PC-3 (cell line): Measurements from ENCODE around the gene GRPR. TPM values are rescaled to one million over a fixed set of nuclear protein-coding genes. Genes with fewer than 3 reads are reported as not detected.

ENCODE experiments used
- ATAC-seq: fragments of 200-7000 bp; cut with Tn5 transposase; 2 replicates; pipeline ENCODE4 v1.9.1; 2020; ENCODE audit warnings: mild to moderate bottlenecking, moderate library complexity
- BruUV-seq: library from RNA; stranded (reverse); fragments of 400-500 nt; replicated peaks from 2 replicates; lab custom pipeline; 2021; lab: Mats Ljungman, UMichigan
- CTCF ChIA-PET: fragments of 300-600 bp; sonication (Branson Sonifier 250); formaldehyde crosslinking; loops from one replicate; lab custom pipeline; 2022; ENCODE audit warnings: antibody characterized with exemption; lab: Charles Lee
- POLR2A ChIA-PET: fragments of 300-600 bp; sonication (Branson Sonifier 250); formaldehyde crosslinking; loops from one replicate; lab custom pipeline; 2022; ENCODE audit warnings: antibody characterized with exemption; ENCODE audit not compliant: unreplicated experiment; lab: Charles Lee
- DNase-seq: peaks from one replicate; pipeline ENCODE4 v3.0.0-alpha.2; 2015
- H2AFZ ChIP-seq: fragments of 300-600 bp; sonication (generic); 2 replicates; pipeline ENCODE4 v1.6.0; 2016; ENCODE audit warnings: antibody characterized with exemption, low read length
- H3F3A ChIP-seq: fragments of 300-600 bp; sonication (generic); one replicate; pipeline ENCODE4 v1.6.0; 2017; ENCODE audit warnings: antibody characterized with exemption, low read length, control low read depth, mild to moderate bottlenecking; ENCODE audit not compliant: unreplicated experiment
- H3K27ac ChIP-seq: fragments of 300-600 bp; sonication (generic); 2 replicates; pipeline ENCODE4 v1.5.1; 2016; ENCODE audit warnings: mild to moderate bottlenecking, low read length
- H3K27me3 ChIP-seq: fragments of 300-600 bp; sonication (generic); 2 replicates; pipeline ENCODE4 v1.6.1; 2016; ENCODE audit warnings: low read length, mixed read lengths
- H3K36me3 ChIP-seq: fragments of 300-600 bp; sonication (generic); 2 replicates; pipeline ENCODE4 v1.6.1; 2016; ENCODE audit warnings: low read depth, mixed run types, low read length, mixed read lengths
- H3K4me1 ChIP-seq: fragments of 300-600 bp; sonication (generic); 2 replicates; pipeline ENCODE4 v1.5.1; 2016; ENCODE audit warnings: low read length; ENCODE audit not compliant: insufficient read depth
- H3K4me2 ChIP-seq: fragments of 300-600 bp; sonication (generic); 2 replicates; pipeline ENCODE4 v1.6.0; 2016; ENCODE audit warnings: low read length
- H3K4me3 ChIP-seq: fragments of 300-600 bp; sonication (generic); 2 replicates; pipeline ENCODE4 v1.5.1; 2016; ENCODE audit warnings: mild to moderate bottlenecking, low read length, mixed read lengths
- H3K79me2 ChIP-seq: fragments of 300-600 bp; sonication (generic); 2 replicates; pipeline ENCODE4 v1.6.1; 2017; ENCODE audit warnings: low read length, mixed read lengths
- H3K9ac ChIP-seq: fragments of 300-600 bp; sonication (generic); 2 replicates; pipeline ENCODE4 v1.6.0; 2016; ENCODE audit warnings: mild to moderate bottlenecking, low read length
- H3K9me2 ChIP-seq: fragments of 300-600 bp; sonication (generic); replicated peaks from 2 replicates; pipeline ENCODE4 v1.6.1; 2016; ENCODE audit warnings: mixed run types, low read length, mixed read lengths
- H3K9me3 ChIP-seq: fragments of 300-600 bp; sonication (generic); 2 replicates; pipeline ENCODE4 v1.6.1; 2016; ENCODE audit warnings: low read length, mixed read lengths
- H4K20me1 ChIP-seq: fragments of 300-600 bp; sonication (generic); 2 replicates; pipeline ENCODE4 v1.6.1; 2016; ENCODE audit warnings: low read length, mixed read lengths
- EZH2 ChIP-seq: fragments of 300-600 bp; sonication (generic); IDR thresholded peaks from one replicate; pipeline ENCODE4 v1.6.1; 2017; ENCODE audit warnings: antibody characterized with exemption, mild to moderate bottlenecking, low read length; ENCODE audit not compliant: unreplicated experiment
- EZH2phosphoT487 ChIP-seq: fragments of 300-600 bp; sonication (generic); IDR thresholded peaks from 2 replicates; pipeline ENCODE4 v1.6.1; 2018; ENCODE audit warnings: mild to moderate bottlenecking, antibody characterized with exemption, low read length, borderline replicate concordance
- intact Hi-C: fragments of 100-400 bp; cut with micrococcal nuclease; formaldehyde crosslinking; loops from 2 replicates; pipeline ENCODE4 v1.9.0; 2023
- total RNA-seq: library from RNA; depleted of rRNA; stranded (reverse); fragments of >200 nt; gene quantifications from 2 replicates; pipeline ENCODE4 v1.2.3, GENCODE V29; 2014
- TF ChIP-seq, protein P1 (sequence below): fragments of 300-600 bp; sonication (generic); conservative IDR thresholded peaks from 2 replicates; pipeline ENCODE4 v1.5.1; 2017; ENCODE audit warnings: antibody characterized with exemption, low read depth, mild to moderate bottlenecking, low read length

GRPR gene
- total RNA-seq, 1 experiment from 2014 or later, result 26.5 TPM

DNA sequence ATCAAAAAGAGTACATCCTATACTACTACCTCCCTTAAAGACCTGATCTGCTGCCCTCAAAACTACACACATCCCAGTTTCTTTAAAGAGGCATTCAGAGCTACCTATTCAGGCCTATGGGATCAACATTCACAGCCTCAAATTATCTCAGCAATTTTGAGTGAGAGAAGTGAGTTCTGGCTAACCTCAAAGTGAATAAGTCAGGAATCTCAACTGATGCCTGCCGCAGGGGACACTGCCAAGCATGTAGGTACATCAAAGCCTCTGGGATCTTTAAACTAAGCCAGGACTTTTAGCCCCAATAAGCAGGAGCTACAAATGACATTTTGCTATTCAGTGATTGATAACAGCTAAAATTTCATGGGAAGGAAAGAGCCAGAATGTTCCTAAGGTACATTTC, 11.6 kb downstream of the GRPR start:
- Histone ChIP-seq H3K4me2 (no peak overlapping the region), H3K79me2 (peaks cover 100% of the 10 kb centered on the region), H3K9ac (no peak overlapping the region), H3K4me3 (no peak overlapping the region), H3F3A (no peaks in the 10 kb centered on the region), H3K27me3 (no peaks in the 10 kb centered on the region), H4K20me1 (no peaks in the 10 kb centered on the region), H3K27ac (no peak overlapping the region), H3K36me3 (peaks cover 8% of the 10 kb centered on the region; the same call in 1 of the 2 replicates), H3K4me1 (0 out of 2 replicates have a peak, but pooled peaks cover 5% of the 10 kb centered on the region), H3K9me2 (no peaks in the 10 kb centered on the region), H2AFZ (no peak overlapping the region), H3K9me3 (no peaks in the 10 kb centered on the region)
- no peak for ATAC-seq
- no TSS peak for BruUV-seq
- intact Hi-C loops, result no loop called here
- TF ChIP-seq EZH2, result no peak
- no peak for TF ChIP-seq EZH2phosphoT487
- TF ChIP-seq, protein P1, sequence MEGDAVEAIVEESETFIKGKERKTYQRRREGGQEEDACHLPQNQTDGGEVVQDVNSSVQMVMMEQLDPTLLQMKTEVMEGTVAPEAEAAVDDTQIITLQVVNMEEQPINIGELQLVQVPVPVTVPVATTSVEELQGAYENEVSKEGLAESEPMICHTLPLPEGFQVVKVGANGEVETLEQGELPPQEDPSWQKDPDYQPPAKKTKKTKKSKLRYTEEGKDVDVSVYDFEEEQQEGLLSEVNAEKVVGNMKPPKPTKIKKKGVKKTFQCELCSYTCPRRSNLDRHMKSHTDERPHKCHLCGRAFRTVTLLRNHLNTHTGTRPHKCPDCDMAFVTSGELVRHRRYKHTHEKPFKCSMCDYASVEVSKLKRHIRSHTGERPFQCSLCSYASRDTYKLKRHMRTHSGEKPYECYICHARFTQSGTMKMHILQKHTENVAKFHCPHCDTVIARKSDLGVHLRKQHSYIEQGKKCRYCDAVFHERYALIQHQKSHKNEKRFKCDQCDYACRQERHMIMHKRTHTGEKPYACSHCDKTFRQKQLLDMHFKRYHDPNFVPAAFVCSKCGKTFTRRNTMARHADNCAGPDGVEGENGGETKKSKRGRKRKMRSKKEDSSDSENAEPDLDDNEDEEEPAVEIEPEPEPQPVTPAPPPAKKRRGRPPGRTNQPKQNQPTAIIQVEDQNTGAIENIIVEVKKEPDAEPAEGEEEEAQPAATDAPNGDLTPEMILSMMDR, result no peak
- ChIA-PET CTCF (no interaction called here), POLR2A (no interaction called here)
- no peak for DNase-seq

DNA sequence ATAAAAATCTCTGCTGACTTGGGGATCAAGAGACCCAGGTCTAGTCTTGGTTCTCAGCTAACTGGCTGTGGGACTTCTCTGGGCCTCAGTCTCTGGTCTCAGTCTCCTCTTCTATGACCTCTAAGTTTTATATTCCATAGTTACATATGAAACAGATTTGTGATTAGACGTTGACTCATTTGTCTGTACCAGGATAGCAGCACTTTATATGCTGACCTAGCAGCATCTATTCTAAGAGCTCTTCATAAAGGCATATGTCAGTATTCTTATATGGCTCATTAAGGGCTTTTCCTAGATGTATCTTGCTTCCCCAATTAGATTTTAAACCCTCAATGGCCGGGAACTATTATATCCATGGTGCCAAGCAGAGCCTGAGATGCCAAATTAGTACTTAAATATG, 12.7 kb downstream of the GRPR start:
- POLR2A ChIA-PET, result interaction anchor here (0.7 kb wide), 1 partner anchor 461 kb away, joined by 4 read pairs; no protein-coding TSS in a partner anchor
- Histone ChIP-seq H3K4me3 (no peak overlapping the region), H3K4me2 (no peak overlapping the region), H3K9me3 (no peaks in the 10 kb centered on the region), H3K27me3 (no peaks in the 10 kb centered on the region), H3K36me3 (no peaks in the 10 kb centered on the region), H3K79me2 (peaks cover 92% of the 10 kb centered on the region), H3K9me2 (no peaks in the 10 kb centered on the region), H3K27ac (no peak overlapping the region), H3K9ac (no peak overlapping the region), H2AFZ (no peak overlapping the region), H4K20me1 (no peaks in the 10 kb centered on the region), H3F3A (no peaks in the 10 kb centered on the region), H3K4me1 (peaks cover 16% of the 10 kb centered on the region)
- BruUV-seq, result no TSS peak
- intact Hi-C loops, result no loop called here
- ATAC-seq (no peak), DNase-seq (no peak)
- CTCF ChIA-PET, result no interaction called here
- TF ChIP-seq, protein P1, result no peak
- TF ChIP-seq EZH2phosphoT487 (no peak), EZH2 (no peak)

DNA sequence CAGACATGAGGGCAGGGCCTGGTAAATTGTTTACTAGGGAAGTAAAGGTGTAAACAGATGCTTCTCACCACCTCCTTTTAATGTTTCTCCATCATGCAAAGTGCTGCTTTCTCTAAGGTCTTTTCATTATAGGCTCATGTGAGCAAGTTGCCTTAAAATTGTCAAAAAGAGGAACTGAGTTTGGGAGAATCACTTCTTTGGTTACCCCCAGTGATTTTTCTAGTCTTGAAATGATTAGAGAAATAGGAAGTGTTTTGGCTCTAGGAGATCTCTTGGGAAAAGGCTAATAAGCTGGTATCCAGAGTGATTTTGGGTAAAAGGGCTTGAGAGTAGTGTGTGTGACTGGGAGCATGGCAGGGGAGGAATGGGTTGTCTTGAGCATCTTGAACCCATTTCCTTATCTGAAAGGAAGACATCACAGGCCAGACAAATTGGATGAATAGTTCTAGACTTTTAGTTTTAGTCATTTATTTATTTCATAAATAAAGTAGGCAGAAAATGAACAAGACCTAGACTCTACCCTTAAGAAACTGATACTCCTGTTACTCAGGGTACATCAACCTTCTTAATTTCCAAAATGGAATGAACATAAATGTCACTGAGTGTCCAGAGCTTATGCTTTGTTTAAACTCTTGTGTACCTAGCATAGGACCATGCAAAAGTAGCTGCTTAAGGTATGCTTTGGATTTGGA, 14.2 kb downstream of the GRPR start:
- no TSS peak for BruUV-seq
- TF ChIP-seq EZH2 (no peak), EZH2phosphoT487 (no peak)
- TF ChIP-seq, protein P1, result no peak
- no peaks in the 10 kb centered on the region for H3K9me2 ChIP-seq
- H3K79me2 ChIP-seq, result peaks cover 86% of the 10 kb centered on the region
- H2AFZ ChIP-seq, result no peak overlapping the region
- ChIA-PET CTCF (no interaction called here), POLR2A (no interaction called here)
- H3K9ac ChIP-seq, result no peak overlapping the region
- DNase-seq, result no peak
- no peaks in the 10 kb centered on the region for H3F3A ChIP-seq
- ATAC-seq, result no peak
- H3K27ac ChIP-seq, result no peak overlapping the region
- no peaks in the 10 kb centered on the region for H3K9me3 ChIP-seq
- H3K4me1 ChIP-seq, result peaks cover 29% of the 10 kb centered on the region
- H3K27me3 ChIP-seq, result no peaks in the 10 kb centered on the region
- H3K4me3 ChIP-seq, result no peak overlapping the region
- no peaks in the 10 kb centered on the region for H3K36me3 ChIP-seq
- no peaks in the 10 kb centered on the region for H4K20me1 ChIP-seq
- intact Hi-C loops, result no loop called here
- no peak overlapping the region for H3K4me2 ChIP-seq
